Tibial nerve (tissue), 3 donors: ENCODE data around the gene VSTM2L.

ENCODE experiments used
- CTCF ChIP-seq, 5 experiments: fragments of 200-600 bp in 3 of 5; fragments of 450-650 bp in 2 of 5; sonication (generic) in 3 of 5; IDR thresholded peaks; one replicate each; pipeline ENCODE4 v1.5.1; 2016 to 2019; ENCODE audit warnings: antibody characterized with exemption in 5 of 5, mild to moderate bottlenecking in 3 of 5, moderate library complexity in 2 of 5
- POLR2A ChIP-seq, 2 donors: fragments of 450-650 bp; IDR thresholded peaks; one replicate each; pipeline ENCODE4 v1.6.1; 2017; ENCODE audit warnings: antibody characterized with exemption in 2 of 2, mild to moderate bottlenecking in 2 of 2, moderate library complexity in 2 of 2

GRCh38 chr20:37896932-37897548 lies 5.9 kb upstream of the VSTM2L start:
- TF ChIP-seq CTCF (IDR thresholded peaks at IDR 0.05) = no peak
- no peak for TF ChIP-seq POLR2A (IDR thresholded peaks at IDR 0.05)
